ENCODE data around the gene FARP2. TPM values are rescaled to one million over a fixed set of nuclear protein-coding genes. Genes with fewer than 3 reads are reported as not detected.

The FARP2 gene
- total RNA-seq, 4 donors from 2014 or later: 63.3 to 86.4 (median 66.0) TPM

- intact Hi-C loops (cut with DNase I; ENCODE audit: low total_unique reads): no loop called here
- WGBS, 2 donors: 52 to 64% methylated on average over 1 of the region's 1 CpG
- TF ChIP-seq, protein P1, sequence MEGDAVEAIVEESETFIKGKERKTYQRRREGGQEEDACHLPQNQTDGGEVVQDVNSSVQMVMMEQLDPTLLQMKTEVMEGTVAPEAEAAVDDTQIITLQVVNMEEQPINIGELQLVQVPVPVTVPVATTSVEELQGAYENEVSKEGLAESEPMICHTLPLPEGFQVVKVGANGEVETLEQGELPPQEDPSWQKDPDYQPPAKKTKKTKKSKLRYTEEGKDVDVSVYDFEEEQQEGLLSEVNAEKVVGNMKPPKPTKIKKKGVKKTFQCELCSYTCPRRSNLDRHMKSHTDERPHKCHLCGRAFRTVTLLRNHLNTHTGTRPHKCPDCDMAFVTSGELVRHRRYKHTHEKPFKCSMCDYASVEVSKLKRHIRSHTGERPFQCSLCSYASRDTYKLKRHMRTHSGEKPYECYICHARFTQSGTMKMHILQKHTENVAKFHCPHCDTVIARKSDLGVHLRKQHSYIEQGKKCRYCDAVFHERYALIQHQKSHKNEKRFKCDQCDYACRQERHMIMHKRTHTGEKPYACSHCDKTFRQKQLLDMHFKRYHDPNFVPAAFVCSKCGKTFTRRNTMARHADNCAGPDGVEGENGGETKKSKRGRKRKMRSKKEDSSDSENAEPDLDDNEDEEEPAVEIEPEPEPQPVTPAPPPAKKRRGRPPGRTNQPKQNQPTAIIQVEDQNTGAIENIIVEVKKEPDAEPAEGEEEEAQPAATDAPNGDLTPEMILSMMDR (IDR thresholded peaks at IDR 0.05): no peak
- TF ChIP-seq POLR2A (IDR thresholded peaks at IDR 0.05): no peak
- H3K4me3 ChIP-seq (ENCODE audit: low read depth, poor library complexity, severe bottlenecking): no peak overlapping the region
- DNase-seq (ENCODE audit: low spot score in 2 of 2): no peak
Observed at GRCh38 chr2:241321033-241321432, 35.1 kb upstream of the FARP2 start.

GRCh38 chr2:241321886-241322285, 34.2 kb upstream of the FARP2 start:
- intact Hi-C loops (cut with DNase I; ENCODE audit: low total_unique reads): no loop called here
- DNase-seq (ENCODE audit: low spot score in 2 of 2): no peak
- no peak overlapping the region for H3K4me3 ChIP-seq (ENCODE audit: low read depth, poor library complexity, severe bottlenecking)
- 53 to 67% methylated on average over 1 of the region's 1 CpG for WGBS, 2 donors
- no peak for TF ChIP-seq POLR2A (IDR thresholded peaks at IDR 0.05)
- TF ChIP-seq, protein P1 (IDR thresholded peaks at IDR 0.05): no peak

DNA sequence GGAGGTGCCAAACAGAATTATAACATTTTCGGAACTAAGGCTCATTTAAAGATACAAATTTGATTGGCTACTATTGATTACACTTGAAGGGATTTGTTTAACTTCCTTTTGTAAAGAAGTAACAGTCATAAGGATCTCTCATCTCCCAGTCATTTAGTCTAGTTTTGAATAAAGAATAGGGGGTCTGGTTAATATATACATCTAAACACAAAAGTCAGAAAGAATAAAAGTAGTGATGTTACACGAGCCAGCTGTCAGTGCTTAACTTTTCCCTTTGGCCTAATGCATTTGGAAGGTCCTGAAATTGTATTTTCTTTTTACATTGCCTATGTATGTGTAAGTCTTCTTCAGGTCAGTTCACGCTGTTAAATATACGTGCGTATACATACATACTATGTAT, 32.3 kb upstream of the FARP2 start:
- WGBS, 2 donors: 76 to 77% methylated on average over 5 of the region's 5 CpGs
- TF ChIP-seq, protein P1 (IDR thresholded peaks at IDR 0.05): no peak
- TF ChIP-seq POLR2A (IDR thresholded peaks at IDR 0.05): no peak
- intact Hi-C loops (cut with DNase I; ENCODE audit: low total_unique reads): no loop called here
- no peak for DNase-seq (ENCODE audit: low spot score in 2 of 2)
- H3K4me3 ChIP-seq (ENCODE audit: low read depth, poor library complexity, severe bottlenecking): no peak overlapping the region

GRCh38 chr2:241324775-241325174, 31.3 kb upstream of the FARP2 start:
- DNase-seq (ENCODE audit: low spot score in 2 of 2): no peak
- intact Hi-C loops (cut with DNase I; ENCODE audit: low total_unique reads): no loop called here
- H3K4me3 ChIP-seq (ENCODE audit: low read depth, poor library complexity, severe bottlenecking): no peak overlapping the region
- TF ChIP-seq, protein P1 (IDR thresholded peaks at IDR 0.05): no peak
- TF ChIP-seq POLR2A (IDR thresholded peaks at IDR 0.05): no peak

- DNase-seq (ENCODE audit: low spot score in 2 of 2): no peak
- H3K4me3 ChIP-seq (ENCODE audit: low read depth, poor library complexity, severe bottlenecking): no peak overlapping the region
- WGBS, 2 donors: 86 to 96% methylated on average over 1 of the region's 1 CpG
- TF ChIP-seq, protein P1 (IDR thresholded peaks at IDR 0.05): no peak
- TF ChIP-seq POLR2A (IDR thresholded peaks at IDR 0.05): no peak
- intact Hi-C loops (cut with DNase I; ENCODE audit: low total_unique reads): no loop called here
Observed at GRCh38 chr2:241325257-241325656, 30.8 kb upstream of the FARP2 start.

All from lower leg skin (tissue), 4 donors.